NCI-H146 treated with DMSO at 0.1 percent for 48 hours (cell line): Measurements from ENCODE around the gene FAM13A.
"Not testable (repeated sequence)": the region's sequence is repeated elsewhere in the genome, so short reads cannot be mapped to it uniquely, and the experiment has no call there.

Experiments used
- DNase-seq: peaks from one replicate; lab custom pipeline; 2025; ENCODE audit not compliant: unreplicated experiment; lab: John Stamatoyannopoulos, UW

The FAM13A gene

GRCh38 chr4:89044147-89044900 is 12.7 kb downstream of the FAM13A start:
- no peak for DNase-seq

- no peak for DNase-seq
These were observed 14.9 kb downstream of the FAM13A start for GRCh38 chr4:89042055-89042454.

- DNase-seq = no peak
These were observed 17.2 kb downstream of the FAM13A start for GRCh38 chr4:89039730-89040338.

- DNase-seq = no peak
These were observed 20.4 kb downstream of the FAM13A start for GRCh38 chr4:89036535-89036934.

GRCh38 chr4:89031272-89031671 is 25.7 kb downstream of the FAM13A start:
- DNase-seq = no peak

GRCh38 chr4:89029591-89029990 is 27.4 kb downstream of the FAM13A start:
- DNase-seq = no peak

GRCh38 chr4:89026542-89026941 is 30.4 kb downstream of the FAM13A start:
- DNase-seq = no peak

- DNase-seq = peak; percentile 31
These were observed 32.8 kb downstream of the FAM13A start for GRCh38 chr4:89024051-89024675.

- DNase-seq = peak; percentile 2
These were observed 33.8 kb downstream of the FAM13A start for GRCh38 chr4:89023140-89023539.

GRCh38 chr4:89022426-89023128 is 34.4 kb downstream of the FAM13A start:
- no peak for DNase-seq

- no peak for DNase-seq
These were observed 35.3 kb downstream of the FAM13A start for GRCh38 chr4:89021684-89022083.

GRCh38 chr4:89021062-89021461 is 35.9 kb downstream of the FAM13A start:
- no peak for DNase-seq

- not testable (repeated sequence) for DNase-seq
These were observed 42.1 kb downstream of the FAM13A start for GRCh38 chr4:89014897-89015296.

GRCh38 chr4:89009761-89010369 is 47.1 kb downstream of the FAM13A start:
- DNase-seq = no peak

- no peak for DNase-seq
These were observed 47.9 kb downstream of the FAM13A start for GRCh38 chr4:89009115-89009514.

GRCh38 chr4:89008166-89008565 is 48.8 kb downstream of the FAM13A start:
- no peak for DNase-seq

GRCh38 chr4:89007338-89007939 is 49.5 kb downstream of the FAM13A start:
- DNase-seq = no peak

GRCh38 chr4:89006307-89006706 is 50.7 kb downstream of the FAM13A start:
- no peak for DNase-seq

GRCh38 chr4:89005066-89005465 is 51.9 kb downstream of the FAM13A start:
- not testable (repeated sequence) for DNase-seq

- peak; percentile 84 for DNase-seq
These were observed 55.1 kb downstream of the FAM13A start for GRCh38 chr4:89001647-89002445.
